H1 (cell line): ENCODE data around the gene UBE2E2. TPM values are rescaled to one million over a fixed set of nuclear protein-coding genes. Genes with fewer than 3 reads are reported as not detected.

ENCODE experiments used
- CTCF ChIA-PET: fragments of 300-600 bp; sonication (Branson Sonifier 250); formaldehyde crosslinking; loops from one replicate; lab custom pipeline; 2021; ENCODE audit not compliant: partially characterized antibody; lab: Charles Lee
- POLR2A ChIA-PET: fragments of 300-600 bp; sonication (Branson Sonifier 250); formaldehyde crosslinking; loops from one replicate; lab custom pipeline; 2021; ENCODE audit warnings: inconsistent platforms; ENCODE audit not compliant: partially characterized antibody; lab: Charles Lee
- DNase-seq, 2 experiments: peaks; one replicate each; pipeline versions ENCODE4 v3.0.0 to v3.0.0-alpha.2; 2010 to 2022; ENCODE audit warnings: low spot score in 2 of 2, low read depth in 1 of 2, mixed read lengths in 1 of 2
- FAIRE-seq: peaks from 2 replicates; lab custom pipeline; 2011; peaks lifted over from hg19 to GRCh38; lab: Jason Lieb, UNC
- H2AFZ ChIP-seq: 2 replicates; pipeline ENCODE4 v1.8.1; 2012; ENCODE audit warnings: low read length, inconsistent platforms
- H2AK5ac ChIP-seq: 2 replicates; pipeline ENCODE4 v1.6.1; 2013; ENCODE audit warnings: low read depth, low read length
- H2BK120ac ChIP-seq: replicated peaks from 2 replicates; pipeline ENCODE3; 2013; ENCODE audit warnings: low read depth, low read length, inconsistent platforms
- H2BK12ac ChIP-seq: 2 replicates; pipeline ENCODE4 v1.6.1; 2013; ENCODE audit warnings: low read depth, low read length
- H2BK15ac ChIP-seq: 2 replicates; pipeline ENCODE4 v1.6.1; 2013; ENCODE audit warnings: low read length
- H2BK20ac ChIP-seq: 2 replicates; pipeline ENCODE4 v1.6.1; 2013; ENCODE audit warnings: low read length
- H2BK5ac ChIP-seq: 2 replicates; pipeline ENCODE4 v1.6.1; 2013; ENCODE audit warnings: low read depth, low read length
- H3K14ac ChIP-seq: 2 replicates; pipeline ENCODE4 v1.6.1; 2013; ENCODE audit warnings: inconsistent platforms; ENCODE audit not compliant: insufficient read length
- H3K18ac ChIP-seq: 2 replicates; pipeline ENCODE4 v1.6.1; 2013; ENCODE audit warnings: low read length; ENCODE audit errors: extremely low read depth
- H3K23ac ChIP-seq: 2 replicates; pipeline ENCODE4 v1.6.1; 2013; ENCODE audit warnings: inconsistent platforms; ENCODE audit not compliant: insufficient read length
- H3K23me2 ChIP-seq: 2 replicates; pipeline ENCODE4 v1.6.1; 2013; ENCODE audit warnings: low read depth, low read length
- H3K27ac ChIP-seq: 2 replicates; pipeline ENCODE4 v1.6.1; 2011; ENCODE audit warnings: low read depth, low read length, inconsistent platforms
- H3K27me3 ChIP-seq, 4 experiments: replicated peaks in 1 of 4; 1 replicate in 1 of 4; 2 replicates in 3 of 4; pipeline versions ENCODE4 v1.6.1 to v1.8.1; 2011 to 2013; ENCODE audit warnings: low read length in 3 of 4, mild to moderate bottlenecking in 3 of 4, inconsistent platforms in 2 of 4, mixed read lengths in 2 of 4, moderate library complexity in 1 of 4; ENCODE audit not compliant: control insufficient read depth in 3 of 4, insufficient read depth in 3 of 4; ENCODE audit errors: extremely low read depth in 1 of 4
- H3K36me3 ChIP-seq, 4 experiments: 2 replicates each; pipeline versions ENCODE4 v1.6.1 to v1.8.1; 2011 to 2013; ENCODE audit warnings: mild to moderate bottlenecking in 4 of 4, low read length in 3 of 4, moderate library complexity in 2 of 4, control low read depth in 1 of 4, inconsistent platforms in 1 of 4; ENCODE audit not compliant: insufficient read depth in 4 of 4, control insufficient read depth in 2 of 4
- H3K4ac ChIP-seq: replicated peaks from 2 replicates; pipeline ENCODE3; 2013; ENCODE audit warnings: low read length, low read depth, mixed read lengths, inconsistent platforms; ENCODE audit not compliant: insufficient read length
- H3K4me1 ChIP-seq, 4 experiments: replicated peaks in 1 of 4; 1 replicate in 1 of 4; 2 replicates in 3 of 4; pipeline versions ENCODE4 v1.6.1 to v1.8.1; 2011 to 2013; ENCODE audit warnings: low read length in 3 of 4, inconsistent platforms in 2 of 4, mixed read lengths in 1 of 4; ENCODE audit not compliant: insufficient read depth in 4 of 4, control insufficient read depth in 3 of 4
- H3K4me2 ChIP-seq, 2 experiments: 2 replicates each; pipeline versions ENCODE4 v1.6.1 to v1.8.1; 2011 to 2013; ENCODE audit warnings: low read depth in 2 of 2, low read length in 2 of 2, control low read depth in 1 of 2, inconsistent platforms in 1 of 2, mild to moderate bottlenecking in 1 of 2; ENCODE audit not compliant: insufficient read depth in 1 of 2
- H3K4me3 ChIP-seq, 4 experiments: fragments of 200-600, 300-600 bp in 1 of 4; sonication (generic), shearing (Covaris generic), sonication (Bioruptor Twin) in 1 of 4; 2 replicates each; pipeline versions ENCODE4 v1.5.1 to v1.8.1; 2011 to 2016; ENCODE audit warnings: low read length in 4 of 4, low read depth in 3 of 4, control low read depth in 2 of 4, inconsistent platforms in 2 of 4, mild to moderate bottlenecking in 2 of 4, mixed read lengths in 1 of 4, moderate library complexity in 1 of 4; ENCODE audit not compliant: insufficient read depth in 2 of 4; ENCODE audit errors: extremely low read depth in 1 of 4
- H3K56ac ChIP-seq: replicated peaks from 2 replicates; pipeline ENCODE3; 2013; ENCODE audit warnings: low read depth, mild to moderate bottlenecking, mixed read lengths, low read length, inconsistent platforms; ENCODE audit not compliant: insufficient read length
- H3K79me1 ChIP-seq: 2 replicates; pipeline ENCODE4 v1.6.1; 2013; ENCODE audit warnings: low read depth, low read length, control low read depth
- H3K79me2 ChIP-seq, 2 experiments: 2 replicates each; pipeline versions ENCODE4 v1.6.1 to v1.8.1; 2012 to 2013; ENCODE audit warnings: low read length in 2 of 2, mild to moderate bottlenecking in 2 of 2, inconsistent platforms in 1 of 2; ENCODE audit not compliant: insufficient read depth in 2 of 2, control insufficient read depth in 1 of 2
- H3K9ac ChIP-seq, 4 experiments: replicated peaks in 1 of 4; 1 replicate in 1 of 4; 2 replicates in 3 of 4; pipeline versions ENCODE4 v1.6.1 to v1.8.1; 2011 to 2013; ENCODE audit warnings: low read depth in 3 of 4, low read length in 3 of 4, control low read depth in 2 of 4, mild to moderate bottlenecking in 2 of 4, moderate library complexity in 2 of 4, inconsistent platforms in 1 of 4; ENCODE audit errors: extremely low read depth in 1 of 4
- H3K9me3 ChIP-seq, 2 experiments: 2 replicates each; pipeline versions ENCODE4 v1.6.1 to v1.8.1; 2012 to 2013; ENCODE audit warnings: mild to moderate bottlenecking in 2 of 2, moderate library complexity in 2 of 2, control low read depth in 1 of 2, inconsistent platforms in 1 of 2, low read depth in 1 of 2, low read length in 1 of 2, mixed read lengths in 1 of 2; ENCODE audit not compliant: insufficient read depth in 2 of 2
- H4K20me1 ChIP-seq, 2 experiments: replicated peaks in 1 of 2; 2 replicates each; pipeline versions ENCODE3 to v1.8.1; 2011 to 2013; ENCODE audit warnings: inconsistent platforms in 2 of 2, low read length in 2 of 2, mild to moderate bottlenecking in 1 of 2; ENCODE audit not compliant: insufficient read depth in 2 of 2, control insufficient read depth in 1 of 2
- H4K5ac ChIP-seq: 2 replicates; pipeline ENCODE4 v1.6.1; 2013; ENCODE audit warnings: low read length, low read depth, mixed read lengths, inconsistent platforms; ENCODE audit not compliant: insufficient read length
- H4K8ac ChIP-seq: 2 replicates; pipeline ENCODE4 v1.8.0; 2013; ENCODE audit warnings: mild to moderate bottlenecking, moderate library complexity, low read length, inconsistent platforms; ENCODE audit not compliant: insufficient read depth; ENCODE audit errors: extremely low read depth
- H4K91ac ChIP-seq: replicated peaks from 2 replicates; pipeline ENCODE3; 2013; ENCODE audit warnings: low read length, mixed read lengths, inconsistent platforms; ENCODE audit not compliant: insufficient read length
- BRCA1 ChIP-seq: IDR thresholded peaks from 2 replicates; pipeline ENCODE4 v1.6.1; 2012; ENCODE audit warnings: low read depth, low read length, improper control_type of control experiment
- CEBPB ChIP-seq: IDR thresholded peaks from 2 replicates; pipeline ENCODE4 v1.6.1; 2012; ENCODE audit warnings: low read depth, low read length
- CTBP2 ChIP-seq: IDR thresholded peaks from 2 replicates; pipeline ENCODE4 v1.7.0; 2011; ENCODE audit warnings: borderline replicate concordance, mild to moderate bottlenecking, moderate library complexity, mixed read lengths, low read length; ENCODE audit not compliant: insufficient read depth, insufficient read length
- JUN ChIP-seq: IDR thresholded peaks from 2 replicates; pipeline ENCODE4 v1.6.1; 2011; ENCODE audit warnings: low read depth, mild to moderate bottlenecking, improper control_type of control experiment, low read length
- JUND ChIP-seq: IDR thresholded peaks from 2 replicates; pipeline ENCODE4 v1.6.1; 2011; ENCODE audit warnings: mild to moderate bottlenecking, improper control_type of control experiment, low read length
- MAFK ChIP-seq: IDR thresholded peaks from 2 replicates; pipeline ENCODE4 v1.6.1; 2012; ENCODE audit warnings: low read depth, mild to moderate bottlenecking, improper control_type of control experiment, low read length
- SRF ChIP-seq: IDR thresholded peaks from 2 replicates; pipeline ENCODE4 v1.6.1; 2011; ENCODE audit warnings: mild to moderate bottlenecking, low read depth, low read length, moderate library complexity
- WGBS, 2 experiments: shearing (Covaris generic) in 1 of 2; methylation state at CpG; one replicate each; pipeline versions ENCODE4 v1.1.6 to v1.1.7; 2013 to 2015; ENCODE audit warnings: low lambda C conversion rate in 2 of 2, mixed read lengths in 2 of 2, inconsistent platforms in 1 of 2, low coverage in 1 of 2, missing lambda C conversion rate in 1 of 2; ENCODE audit not compliant: insufficient replicate concordance in 2 of 2, insufficient coverage in 1 of 2, insufficient read length in 1 of 2; ENCODE audit errors: extremely low coverage in 1 of 2, missing lambda C conversion rate in 1 of 2; 5-methylcytosine and 5-hydroxymethylcytosine counted together
- polyA plus RNA-seq, 7 experiments: library from polyadenylated mRNA; depleted of rRNA in 3 of 7; stranded (reverse) in 5 of 7; unstranded in 2 of 7; fragments of >200 nt in 5 of 7; fragments of 200-250 nt in 2 of 7; gene quantifications; 1 replicate in 5 of 7; 2 replicates in 1 of 7; 4 replicates in 1 of 7; pipeline versions ENCODE4 v1.2.1 to v1.2.3, GENCODE V29; 2011 to 2013; ENCODE audit warnings: missing spikeins in 2 of 7, mixed read lengths in 2 of 7
- total RNA-seq: library from RNA; stranded (reverse); fragmentation: NEBNext Ultra II Directional; extraction: Animal tissue kit (Norgen Biotek cat#: 25700); gene quantifications from 2 replicates; pipeline ENCODE4 v1.2.1, GENCODE V29; 2021

The UBE2E2 gene
- total and polyA plus RNA-seq, 2 of the 8 experiments (the other 6 are each of a cell fraction or from before 2014, with no cell fraction given), result 57.6 to 70.6 TPM

DNA sequence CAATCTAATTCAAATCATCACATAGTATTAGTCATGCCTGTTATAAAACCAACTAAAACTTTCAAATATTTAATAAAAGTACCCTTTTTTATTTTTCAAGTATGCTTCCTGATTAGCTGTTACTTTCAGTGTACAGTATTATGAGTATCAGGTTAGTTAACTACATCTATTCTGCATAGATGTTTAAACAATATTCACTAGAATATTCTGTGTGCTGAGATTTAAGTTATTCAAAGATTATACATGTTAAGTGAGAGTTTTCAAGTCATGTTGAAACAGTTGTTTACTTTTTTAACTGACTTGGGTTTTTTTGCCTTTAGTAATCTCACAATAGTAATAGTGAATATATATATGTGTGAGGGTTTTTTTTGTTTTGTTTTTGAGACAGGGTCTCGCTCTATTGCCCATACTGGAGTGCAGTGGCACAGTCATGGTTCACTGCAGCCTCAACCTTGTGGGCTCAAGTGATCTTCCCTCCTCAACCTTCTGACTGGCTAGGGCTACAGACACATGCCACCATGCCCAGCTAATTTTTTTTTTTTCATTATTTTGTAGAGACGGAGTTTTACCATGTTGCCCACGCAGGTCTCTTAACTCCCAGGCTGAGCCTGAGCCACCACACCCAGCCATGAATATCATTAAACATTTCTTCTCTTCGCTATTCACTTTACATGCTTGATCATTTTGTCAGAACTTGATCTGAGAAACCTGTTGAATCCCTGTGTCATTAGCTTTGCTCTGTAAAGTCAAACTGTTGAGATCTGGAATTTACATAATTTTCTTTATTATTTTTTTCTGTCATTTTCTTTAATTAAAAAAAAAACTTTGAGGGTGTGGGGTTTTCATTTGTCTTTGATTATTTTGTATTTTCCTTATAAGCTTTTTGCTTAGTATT, 316.4 kb downstream of the UBE2E2 start:
- no peak overlapping the region for H4K5ac ChIP-seq
- H2BK15ac ChIP-seq, result no peak overlapping the region
- H2AFZ ChIP-seq, result no peak overlapping the region
- H3K23me2 ChIP-seq, result no peaks in the 10 kb centered on the region
- no peaks in the 10 kb centered on the region for H3K79me1 ChIP-seq
- H3K4me3 ChIP-seq, result no peak overlapping the region
- no peak for FAIRE-seq
- no peak overlapping the region for H2BK5ac ChIP-seq
- H4K8ac ChIP-seq, result no peak overlapping the region
- H4K20me1 ChIP-seq, result no peaks in the 10 kb centered on the region
- ChIA-PET POLR2A (no interaction called here), CTCF (interaction anchor here (0.9 to 1.8 kb wide), 3 partner anchors 8 to 84 kb away, joined by 3 to 5 read pairs (median 3); no protein-coding TSS in a partner anchor)
- H2AK5ac ChIP-seq, result no peak overlapping the region
- no peak overlapping the region for H3K9ac ChIP-seq
- H3K27me3 ChIP-seq, result no peaks in the 10 kb centered on the region
- H3K4me2 ChIP-seq, result no peak overlapping the region
- no peak overlapping the region for H2BK12ac ChIP-seq
- no peak overlapping the region for H3K18ac ChIP-seq
- no peaks in the 10 kb centered on the region for H3K79me2 ChIP-seq
- H3K4ac ChIP-seq, result no peak overlapping the region
- H3K27ac ChIP-seq, result no peak overlapping the region
- no peak for DNase-seq
- no peak overlapping the region for H2BK20ac ChIP-seq
- H4K91ac ChIP-seq, result no peak overlapping the region
- no peak overlapping the region for H3K23ac ChIP-seq
- WGBS, 2 experiments, result 89% methylated on average over 4 of the region's 4 CpGs; no CpG with 5 or more reads in 1 of the 2 experiments
- no peaks in the 10 kb centered on the region for H3K9me3 ChIP-seq
- no peak for TF ChIP-seq CTBP2
- TF ChIP-seq BRCA1, result no peak
- TF ChIP-seq JUN, result no peak
- TF ChIP-seq SRF, result no peak
- TF ChIP-seq MAFK, result no peak
- TF ChIP-seq JUND, result no peak
- no peak for TF ChIP-seq CEBPB
- H3K14ac ChIP-seq, result no peak overlapping the region
- H3K56ac ChIP-seq, result no peak overlapping the region
- H2BK120ac ChIP-seq, result no peak overlapping the region
- no peaks in the 10 kb centered on the region for H3K36me3 ChIP-seq
- H3K4me1 ChIP-seq, result peaks cover 0 to 11% (median 3%) of the 10 kb centered on the region in 4 experiments; a peak in 3 of 7 replicates
